AG10803 (cell line): Measurements from ENCODE around the gene MED9.

Experiments used
- DNase-seq: peaks from one replicate; pipeline ENCODE4 v3.0.0; 2010; ENCODE audit warnings: low read depth
- H3K4me3 ChIP-seq: 2 replicates; pipeline ENCODE4 v1.5.1; 2011; ENCODE audit warnings: mild to moderate bottlenecking, low read length, control low read depth
- TF ChIP-seq, protein P1 (sequence below): conservative IDR thresholded peaks from 2 replicates; pipeline ENCODE4 v1.5.1; 2011; ENCODE audit warnings: mild to moderate bottlenecking, low read length, control low read depth, inconsistent platforms

MED9 gene

DNA sequence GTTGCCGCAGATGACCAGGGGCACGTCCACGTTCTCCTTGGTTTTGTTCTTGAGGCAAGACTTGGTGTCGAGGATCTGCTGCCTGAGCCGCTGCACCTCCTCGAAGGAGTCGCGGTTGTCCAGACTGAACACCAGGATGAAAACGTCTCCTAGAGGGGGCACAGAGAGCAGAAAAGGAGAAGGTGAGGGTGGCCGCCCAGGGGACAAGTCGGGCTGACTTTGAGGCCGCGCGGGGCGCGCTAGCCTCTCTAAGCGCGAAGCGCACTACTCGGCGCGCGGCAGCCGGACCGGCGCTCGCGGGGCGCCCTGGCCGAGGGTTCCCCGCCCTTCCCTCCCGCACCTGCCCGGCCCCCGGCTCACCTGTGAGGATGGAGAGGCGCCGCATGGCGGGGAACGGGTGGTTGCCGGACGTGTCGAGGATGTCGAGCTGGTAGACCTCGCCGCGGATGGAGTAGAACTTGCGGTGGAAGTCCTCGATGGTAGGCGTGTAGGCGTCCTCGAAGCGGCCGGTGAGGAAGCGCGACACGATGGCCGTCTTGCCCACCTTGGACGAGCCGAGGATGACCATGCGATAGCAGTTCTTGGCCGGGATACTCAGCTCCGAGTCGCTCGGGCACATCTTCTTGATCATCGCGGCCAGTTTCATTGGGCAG, 18.9 kb downstream of the MED9 start:
- H3K4me3 ChIP-seq: peak overlapping the region; percentile 58
- TF ChIP-seq, protein P1, sequence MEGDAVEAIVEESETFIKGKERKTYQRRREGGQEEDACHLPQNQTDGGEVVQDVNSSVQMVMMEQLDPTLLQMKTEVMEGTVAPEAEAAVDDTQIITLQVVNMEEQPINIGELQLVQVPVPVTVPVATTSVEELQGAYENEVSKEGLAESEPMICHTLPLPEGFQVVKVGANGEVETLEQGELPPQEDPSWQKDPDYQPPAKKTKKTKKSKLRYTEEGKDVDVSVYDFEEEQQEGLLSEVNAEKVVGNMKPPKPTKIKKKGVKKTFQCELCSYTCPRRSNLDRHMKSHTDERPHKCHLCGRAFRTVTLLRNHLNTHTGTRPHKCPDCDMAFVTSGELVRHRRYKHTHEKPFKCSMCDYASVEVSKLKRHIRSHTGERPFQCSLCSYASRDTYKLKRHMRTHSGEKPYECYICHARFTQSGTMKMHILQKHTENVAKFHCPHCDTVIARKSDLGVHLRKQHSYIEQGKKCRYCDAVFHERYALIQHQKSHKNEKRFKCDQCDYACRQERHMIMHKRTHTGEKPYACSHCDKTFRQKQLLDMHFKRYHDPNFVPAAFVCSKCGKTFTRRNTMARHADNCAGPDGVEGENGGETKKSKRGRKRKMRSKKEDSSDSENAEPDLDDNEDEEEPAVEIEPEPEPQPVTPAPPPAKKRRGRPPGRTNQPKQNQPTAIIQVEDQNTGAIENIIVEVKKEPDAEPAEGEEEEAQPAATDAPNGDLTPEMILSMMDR: no peak
- peak; percentile 10 for DNase-seq

DNA sequence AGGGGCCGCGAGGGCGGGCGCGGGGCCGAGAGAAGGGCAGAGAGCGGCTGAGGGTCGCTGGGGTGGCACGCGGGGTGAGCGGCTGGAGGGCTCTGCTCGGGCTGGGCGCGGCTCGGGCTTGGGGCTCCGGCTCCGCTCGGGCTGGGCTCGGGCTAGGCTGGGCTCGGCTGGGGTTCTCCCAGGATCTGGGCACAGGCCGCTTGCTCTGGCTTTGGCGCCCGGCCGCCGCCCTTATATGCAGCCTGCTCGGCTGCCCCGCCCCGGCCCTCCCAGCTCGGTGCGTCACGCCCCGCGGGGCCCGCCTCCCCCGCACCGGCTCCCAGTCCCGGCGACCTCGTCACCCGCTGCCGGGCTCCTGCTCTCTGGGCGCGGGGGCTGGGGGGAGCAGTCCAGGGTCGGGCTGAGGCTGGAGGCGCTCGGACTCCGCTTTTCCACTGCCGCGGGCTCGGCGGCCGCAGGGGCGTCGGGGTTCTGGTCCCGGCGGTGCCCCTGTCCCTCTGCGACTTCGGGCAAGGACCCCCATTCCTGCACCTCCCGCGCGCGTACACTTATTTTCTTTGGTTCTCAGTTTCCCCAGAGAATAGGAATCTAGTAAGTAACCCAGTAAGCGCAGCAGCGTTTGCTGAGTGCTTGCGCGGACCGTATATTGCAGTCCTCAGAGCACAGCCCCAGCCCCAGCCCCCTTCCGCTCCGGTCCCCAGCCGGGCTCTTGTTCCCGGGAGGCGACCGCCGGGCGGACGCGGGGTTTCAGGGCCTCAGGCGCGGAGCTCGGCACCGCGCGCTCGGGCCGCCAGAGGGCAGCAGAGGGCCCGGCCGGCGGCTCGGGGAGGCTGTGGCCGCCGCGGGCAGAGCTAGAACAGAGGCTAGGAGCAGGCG, 19.6 kb downstream of the MED9 start, which contains the start of gene RASD1:
TSS of gene RASD1 (minus strand) at position 207 of the 876 bp plus-strand sequence. CDS start 214 bp downstream, outside the sequence.
- peak within 1 kb of the TSS; percentile 66 for H3K4me3 ChIP-seq
- TF ChIP-seq, protein P1: peak; percentile 32
- peak; percentile 87 for DNase-seq

DNA sequence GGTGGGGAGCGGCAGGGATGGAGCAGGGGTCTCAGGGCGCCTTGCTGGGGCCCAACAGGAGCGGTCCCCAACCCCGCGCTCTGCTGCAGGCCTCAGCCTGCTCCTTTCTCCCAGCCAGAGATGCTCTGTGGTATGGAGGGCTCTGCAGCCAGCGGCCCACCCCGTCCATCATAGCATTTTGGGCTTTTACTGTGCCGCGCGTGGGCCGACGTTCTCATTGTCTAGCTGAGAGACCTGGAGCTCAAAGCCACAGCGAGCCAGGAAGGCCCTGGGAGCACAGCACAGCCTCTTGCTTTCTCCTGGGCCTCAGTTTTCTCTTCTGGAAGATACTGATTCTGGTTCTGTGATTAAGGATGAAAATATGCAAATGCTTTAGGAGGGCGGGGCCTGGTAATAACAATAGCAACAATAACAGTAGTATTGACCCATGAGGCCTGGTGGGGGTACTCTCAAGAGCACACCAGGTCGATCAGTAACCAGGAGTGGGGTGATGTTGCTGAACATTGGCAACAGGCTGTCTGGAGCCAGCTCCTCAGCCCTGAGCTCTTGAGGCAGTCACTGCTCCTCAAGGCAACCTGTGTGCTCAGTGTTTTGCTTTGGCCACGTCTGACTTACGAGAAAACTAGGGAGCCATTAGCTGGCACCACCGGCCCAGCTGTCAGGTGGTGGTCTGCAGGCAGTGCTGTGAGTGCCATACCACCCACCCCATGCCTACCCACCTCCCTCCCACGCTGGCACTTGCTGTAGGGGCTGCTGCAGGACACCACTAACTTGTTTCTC, 20.5 kb downstream of the MED9 start:
- no peak overlapping the region; the same call in 1 of the 2 replicates for H3K4me3 ChIP-seq
- TF ChIP-seq, protein P1: no peak
- DNase-seq: no peak

DNA sequence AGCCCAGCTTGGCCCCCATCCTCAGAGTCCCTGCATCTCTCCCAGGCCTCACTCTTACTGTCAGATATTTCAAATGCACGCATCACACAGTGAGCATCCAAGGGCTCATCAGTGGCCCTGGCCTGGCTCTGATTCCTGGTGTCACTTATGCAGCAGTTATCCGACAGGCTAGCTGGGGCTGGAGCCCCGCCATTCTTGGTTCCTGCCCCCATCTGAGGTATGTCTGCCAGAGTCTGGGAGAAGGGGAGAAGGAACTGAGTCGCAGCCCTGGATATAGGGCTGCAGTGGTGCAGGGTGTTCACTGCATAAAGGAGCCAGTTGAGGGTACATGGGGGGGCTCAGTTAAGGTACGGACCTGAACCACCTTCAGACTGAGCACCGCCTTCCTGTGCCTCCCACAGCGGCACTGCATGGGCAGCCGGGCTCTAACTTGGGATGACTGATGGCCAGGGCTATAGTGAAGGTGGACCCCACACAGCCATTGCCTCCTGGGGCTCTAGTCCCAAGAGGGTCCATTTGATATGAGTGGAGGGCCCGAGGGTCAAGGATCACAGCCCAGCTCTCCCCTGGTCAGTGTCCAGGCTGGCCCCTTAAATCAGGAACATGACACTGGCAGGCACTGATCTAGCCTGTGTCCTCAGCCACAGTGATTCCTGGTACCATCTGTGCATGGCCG, 21.2 kb downstream of the MED9 start:
- DNase-seq: no peak
- no peak overlapping the region for H3K4me3 ChIP-seq
- TF ChIP-seq, protein P1: no peak

DNA sequence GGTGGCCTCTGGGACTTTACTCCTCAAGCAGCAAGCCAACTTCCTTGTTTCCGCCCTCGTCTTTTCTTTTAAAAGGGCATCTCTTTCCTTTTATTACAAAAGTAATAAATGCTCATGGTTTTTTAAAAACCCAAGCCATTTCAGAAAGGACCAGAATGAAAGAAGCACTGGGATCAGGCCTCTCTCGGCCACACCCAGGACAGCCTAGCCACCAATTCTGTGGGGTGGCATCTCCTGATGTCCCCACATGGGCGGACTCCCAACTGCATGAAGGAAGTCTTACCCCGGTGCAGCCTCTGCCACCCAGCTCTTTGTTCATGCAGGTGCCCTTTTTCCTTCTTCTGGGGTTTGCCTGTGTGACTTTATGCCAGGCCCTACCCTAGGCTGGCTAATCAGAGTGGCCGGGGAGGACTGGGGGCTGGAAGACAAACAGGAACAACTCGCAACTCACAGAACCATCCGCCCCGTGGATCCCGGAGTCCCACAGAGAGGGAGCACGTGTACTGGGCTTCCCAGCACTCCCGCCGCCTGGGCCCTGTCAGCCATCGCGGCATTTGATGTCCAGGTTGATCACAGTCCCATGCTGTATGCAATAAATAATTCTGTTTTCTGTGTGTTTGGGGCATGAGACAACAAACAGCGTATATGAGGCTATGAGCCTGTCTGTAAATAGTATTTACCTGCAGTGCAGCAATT, 22.0 kb downstream of the MED9 start:
- TF ChIP-seq, protein P1: no peak
- H3K4me3 ChIP-seq: no peak overlapping the region
- DNase-seq: no peak

DNA sequence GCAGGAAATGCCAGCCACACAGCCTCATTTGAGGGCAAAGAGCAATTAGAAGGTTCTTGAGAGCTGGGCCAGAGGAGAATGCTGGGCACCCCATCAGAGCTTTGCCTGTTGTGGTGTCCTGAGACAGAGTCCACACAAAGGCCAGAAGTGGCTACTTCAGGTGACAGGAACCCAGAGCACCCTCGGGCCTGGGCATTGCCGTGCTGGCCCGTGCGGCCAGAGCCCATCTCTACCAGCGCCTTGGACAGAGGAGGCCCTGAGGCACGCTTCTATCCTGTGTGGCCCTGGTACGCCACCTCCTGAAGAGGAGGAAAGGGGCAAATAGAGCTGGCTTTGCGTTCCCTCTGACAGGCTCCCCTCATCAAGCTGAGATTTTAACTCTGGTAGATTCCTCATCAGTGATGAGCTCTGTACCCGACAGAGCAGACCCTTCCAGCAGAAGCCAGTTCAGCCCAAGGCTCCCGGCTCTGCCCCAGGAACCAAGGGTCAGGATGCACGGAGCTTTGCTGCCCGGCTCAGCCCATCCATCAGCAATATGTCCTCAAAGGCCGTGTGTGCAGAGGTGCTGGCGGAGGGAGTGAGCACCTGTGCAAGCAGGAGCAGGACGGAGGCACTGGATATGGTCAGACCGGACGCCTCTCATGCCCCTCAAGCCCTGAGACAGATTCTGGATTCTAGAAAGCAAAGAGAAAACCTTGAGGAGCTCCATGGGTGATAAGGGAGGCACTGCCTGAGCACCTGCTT, 22.8 kb downstream of the MED9 start:
- H3K4me3 ChIP-seq: no peak overlapping the region
- no peak for DNase-seq
- TF ChIP-seq, protein P1: no peak
